GM12878 (cell line): ENCODE measurements around the gene INHBE. TPM values are rescaled to one million over a fixed set of nuclear protein-coding genes. Genes with fewer than 3 reads are reported as not detected.

Experiments
- ATAC-seq: fragments of 200-7000 bp; cut with Tn5 transposase; 3 replicates; pipeline ENCODE4 v1.9.1; 2020; ENCODE audit warnings: mild to moderate bottlenecking, moderate library complexity
- BruUV-seq: library from RNA; stranded (reverse); fragments of 400-500 nt; replicated peaks from 2 replicates; lab custom pipeline; 2021; lab: Mats Ljungman, UMichigan
- CTCF ChIA-PET: fragments of 300-600 bp; sonication (Branson Sonifier 250); formaldehyde crosslinking; extraction: SDS; loops from one replicate; lab custom pipeline; 2021; ENCODE audit warnings: inconsistent platforms; lab: Yijun Ruan, JAX
- POLR2A ChIA-PET: fragments of 350-600 bp; formaldehyde crosslinking; extraction: SDS; loops from one replicate; lab custom pipeline; 2021; ENCODE audit warnings: inconsistent platforms; lab: Charles Lee
- RAD21 ChIA-PET: fragments of 300-600 bp; sonication (Branson Sonifier 250); formaldehyde crosslinking; loops from one replicate; lab custom pipeline; 2023; ENCODE audit warnings: antibody characterized with exemption; ENCODE audit not compliant: unreplicated experiment; lab: Charles Lee
- SMC1A ChIA-PET: fragments of 300-600 bp; sonication (Branson Sonifier 250); formaldehyde crosslinking; loops from one replicate; lab custom pipeline; 2023; ENCODE audit not compliant: unreplicated experiment, uncharacterized antibody; lab: Charles Lee
- DNase-seq: peaks from one replicate; pipeline ENCODE4 v3.0.0-alpha.2; 2011; ENCODE audit warnings: low read depth, low spot score
- FAIRE-seq: peaks from 3 replicates; lab custom pipeline; 2011; peaks lifted over from hg19 to GRCh38; lab: Jason Lieb, UNC
- H2AFZ ChIP-seq: 2 replicates; pipeline ENCODE4 v1.6.0; 2011; ENCODE audit warnings: low read depth, low read length, control low read depth; ENCODE audit not compliant: control insufficient read depth
- H3K27ac ChIP-seq: 2 replicates; pipeline ENCODE4 v1.5.1; 2011; ENCODE audit warnings: control low read depth; ENCODE audit not compliant: control insufficient read depth, insufficient read depth
- H3K27me3 ChIP-seq, 2 experiments: replicated peaks in 1 of 2; 2 replicates each; pipeline versions ENCODE4 v1.6.0 to v1.6.1; 2011; ENCODE audit warnings: low read length in 1 of 2; ENCODE audit not compliant: control insufficient read depth in 2 of 2, insufficient read depth in 2 of 2
- H3K36me3 ChIP-seq, 2 experiments: 2 replicates each; pipeline ENCODE4 v1.5.1; 2011; ENCODE audit warnings: low read length in 1 of 2; ENCODE audit not compliant: control insufficient read depth in 2 of 2, insufficient read depth in 2 of 2
- H3K4me1 ChIP-seq: 2 replicates; pipeline ENCODE4 v1.6.1; 2011; ENCODE audit warnings: mild to moderate bottlenecking, low read length, moderate library complexity, mixed read lengths; ENCODE audit not compliant: control insufficient read depth, insufficient read depth
- H3K4me2 ChIP-seq: 2 replicates; pipeline ENCODE4 v1.6.0; 2011; ENCODE audit warnings: control low read depth; ENCODE audit not compliant: control insufficient read depth, insufficient read depth
- H3K4me3 ChIP-seq: fragments of 200-600 bp; sonication (generic); 2 replicates; pipeline ENCODE4 v1.5.1; 2016
- H3K79me2 ChIP-seq: 2 replicates; pipeline ENCODE4 v1.6.0; 2011; ENCODE audit warnings: low read length; ENCODE audit not compliant: control insufficient read depth, insufficient read depth
- H3K9ac ChIP-seq: 2 replicates; pipeline ENCODE4 v1.8.0; 2011; ENCODE audit warnings: low read length, control low read depth, mixed read lengths; ENCODE audit not compliant: control insufficient read depth, insufficient read depth
- H3K9me3 ChIP-seq: replicated peaks from 3 replicates; pipeline ENCODE4 v1.5.1; 2011; ENCODE audit warnings: mild to moderate bottlenecking, low read length; ENCODE audit not compliant: control insufficient read depth, insufficient read depth
- H4K20me1 ChIP-seq: 2 replicates; pipeline ENCODE4 v1.6.0; 2011; ENCODE audit not compliant: control insufficient read depth, insufficient read depth
- GABPA ChIP-seq: IDR thresholded peaks from 2 replicates; pipeline ENCODE4 v1.6.1; 2014; ENCODE audit warnings: antibody characterized with exemption, low read depth, mild to moderate bottlenecking, inconsistent platforms
- IKZF1 ChIP-seq: fragments of 450-650 bp; conservative IDR thresholded peaks from 2 replicates; pipeline ENCODE4 v1.6.1; 2017; ENCODE audit warnings: antibody characterized with exemption, mild to moderate bottlenecking
- IRF3 ChIP-seq: fragments of 450-650 bp; IDR thresholded peaks from 2 replicates; pipeline ENCODE4 v1.6.1; 2014; ENCODE audit warnings: mild to moderate bottlenecking
- MLLT1 ChIP-seq: fragments of 450-650 bp; IDR thresholded peaks from 2 replicates; pipeline ENCODE4 v1.6.1; 2016; ENCODE audit warnings: mild to moderate bottlenecking
- MTA2 ChIP-seq: fragments of 450-650 bp; IDR thresholded peaks from 2 replicates; pipeline ENCODE4 v1.6.1; 2016; ENCODE audit warnings: low read depth, mild to moderate bottlenecking, moderate library complexity
- NFYA ChIP-seq: IDR thresholded peaks from 2 replicates; pipeline ENCODE4 v1.6.1; 2011; ENCODE audit warnings: low read depth, mild to moderate bottlenecking, low read length, improper control_type of control experiment, borderline replicate concordance
- NR2F1 ChIP-seq: fragments of 450-650 bp; conservative IDR thresholded peaks from 2 replicates; pipeline ENCODE4 v1.6.1; 2017; ENCODE audit warnings: mild to moderate bottlenecking
- PBX3 ChIP-seq: IDR thresholded peaks from 2 replicates; pipeline ENCODE4 v1.6.1; 2011; ENCODE audit warnings: mild to moderate bottlenecking, low read depth, low read length, moderate library complexity; ENCODE audit not compliant: insufficient replicate concordance
- POLR2AphosphoS2 ChIP-seq: IDR thresholded peaks from 2 replicates; pipeline ENCODE4 v1.6.1; 2011; ENCODE audit warnings: low read depth, mild to moderate bottlenecking, low read length, improper control_type of control experiment, moderate library complexity
- POLR2AphosphoS5 ChIP-seq: IDR thresholded peaks from 2 replicates; pipeline ENCODE4 v1.6.1; 2011; ENCODE audit warnings: mild to moderate bottlenecking, low read length, inconsistent platforms
- RAD21 ChIP-seq: IDR thresholded peaks from 2 replicates; pipeline ENCODE4 v1.6.1; 2011; ENCODE audit warnings: mild to moderate bottlenecking, low read depth, low read length, moderate library complexity; ENCODE audit not compliant: insufficient read depth
- SIX5 ChIP-seq: IDR thresholded peaks from 2 replicates; pipeline ENCODE4 v1.6.1; 2011; ENCODE audit warnings: mild to moderate bottlenecking, low read depth, low read length, moderate library complexity; ENCODE audit not compliant: severe bottlenecking
- TARDBP ChIP-seq: IDR thresholded peaks from 2 replicates; pipeline ENCODE4 v1.6.1; 2016; ENCODE audit warnings: borderline replicate concordance
- ZBED1 ChIP-seq: IDR thresholded peaks from 2 replicates; pipeline ENCODE4 v1.6.1; 2016; ENCODE audit warnings: borderline replicate concordance
- WGBS: methylation state at CpG from one replicate; pipeline ENCODE4 v1.1.6; 2016; ENCODE audit warnings: low lambda C conversion rate; ENCODE audit not compliant: insufficient replicate concordance, insufficient coverage; ENCODE audit errors: missing lambda C conversion rate; 5-methylcytosine and 5-hydroxymethylcytosine counted together
- in situ Hi-C: fragments of 300-500 bp; cut with MboI; formaldehyde crosslinking; loops from 9 replicates; pipeline ENCODE4 v1.14.3; 2018; ENCODE audit warnings: mixed read lengths
- intact Hi-C: fragments of 100-400 bp; cut with micrococcal nuclease; formaldehyde crosslinking; loops from one replicate; pipeline ENCODE4 v1.14.2; 2022; ENCODE audit not compliant: unreplicated experiment
- polyA plus RNA-seq, 11 experiments: library from polyadenylated mRNA; depleted of rRNA in 4 of 11; unstranded in 6 of 11; stranded (reverse) in 5 of 11; fragments of >200 nt; fragmentation: Nextera tagmentation in 4 of 11; fragmentation: Illumina TruSeq in 1 of 11; extraction: Ambion mirVana in 4 of 11; extraction: Trizol in 1 of 11; gene quantifications; 1 replicate in 1 of 11; 2 replicates in 10 of 11; pipeline versions ENCODE4 v1.2.1 to v1.2.3, GENCODE V29; 2011 to 2016; ENCODE audit warnings: inconsistent platforms in 2 of 11, missing spikeins in 2 of 11, low read depth in 1 of 11
- total RNA-seq, 4 experiments: library from RNA; depleted of rRNA in 3 of 4; stranded (reverse); fragments of >200 nt in 3 of 4; fragmentation: Illumina TruSeq in 1 of 4; extraction: Trizol in 1 of 4; gene quantifications; 2 replicates each; pipeline versions ENCODE4 v1.2.1 to v1.2.3, GENCODE V29; 2013 to 2021

INHBE gene
- total and polyA plus RNA-seq, 10 of the 15 experiments (the other 5 are each of a cell fraction or from before 2014, with no cell fraction given): 0.09 to 2.5 (median 0.37) TPM

DNA sequence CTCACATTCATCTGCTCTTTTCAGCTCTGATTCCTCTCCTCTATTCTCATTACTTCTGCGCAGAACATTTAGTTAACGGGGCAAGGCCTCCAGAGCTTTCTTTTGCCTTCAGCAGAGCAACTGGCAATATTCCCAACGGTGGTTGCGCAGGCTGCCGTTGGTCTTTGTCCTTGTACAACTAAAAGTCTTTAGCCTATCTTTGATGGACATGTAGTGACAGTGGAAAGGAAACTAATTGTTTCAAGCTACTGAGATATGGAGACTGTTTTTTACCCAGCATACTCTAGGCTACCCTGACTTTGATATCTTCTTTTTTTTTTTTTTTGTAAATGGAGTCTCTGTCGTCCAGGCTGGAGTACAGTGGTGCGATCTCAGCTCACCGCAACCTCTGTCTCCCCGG, 36.9 kb upstream of the INHBE start:
- H3K4me2 ChIP-seq: no peak overlapping the region
- ATAC-seq (no peak), DNase-seq (no peak), FAIRE-seq (no peak)
- no peak for TF ChIP-seq GABPA
- H3K36me3 ChIP-seq: peaks cover 0 to 7% of the 10 kb centered on the region in 2 experiments; a peak in 2 of 4 replicates
- in situ Hi-C loops: no loop called here
- no peaks in the 10 kb centered on the region; the same call in 1 of the 2 replicates for H3K4me1 ChIP-seq
- BruUV-seq: no TSS peak
- no peak overlapping the region for H3K4me3 ChIP-seq
- WGBS: 100% methylated on average over 6 of the region's 9 CpGs
- POLR2A ChIA-PET: interaction anchor here (0.8 kb wide), 1 partner anchor 12 kb away, joined by 3 read pairs; no protein-coding TSS in a partner anchor
- SMC1A ChIA-PET: interaction anchor here (0.6 to 1.1 kb wide), 4 partner anchors 9 to 77 kb away, joined by 3 to 5 read pairs (median 4); no protein-coding TSS in a partner anchor
- CTCF ChIA-PET: interaction anchor here (0.6 to 2.0 kb wide), 4 partner anchors 9 to 167 kb away, joined by 3 to 7 read pairs (median 4); partner anchors contain the start of gene STAC3
- intact Hi-C loops: no loop called here
- H3K9me3 ChIP-seq: no peaks in the 10 kb centered on the region
- RAD21 ChIA-PET: no interaction called here
- no peaks in the 10 kb centered on the region for H3K27me3 ChIP-seq
- H3K9ac ChIP-seq: no peak overlapping the region
- no peaks in the 10 kb centered on the region; the same call in none of the 2 replicates for H3K79me2 ChIP-seq
- H2AFZ ChIP-seq: no peak overlapping the region
- no peaks in the 10 kb centered on the region for H4K20me1 ChIP-seq
- H3K27ac ChIP-seq: no peak overlapping the region

DNA sequence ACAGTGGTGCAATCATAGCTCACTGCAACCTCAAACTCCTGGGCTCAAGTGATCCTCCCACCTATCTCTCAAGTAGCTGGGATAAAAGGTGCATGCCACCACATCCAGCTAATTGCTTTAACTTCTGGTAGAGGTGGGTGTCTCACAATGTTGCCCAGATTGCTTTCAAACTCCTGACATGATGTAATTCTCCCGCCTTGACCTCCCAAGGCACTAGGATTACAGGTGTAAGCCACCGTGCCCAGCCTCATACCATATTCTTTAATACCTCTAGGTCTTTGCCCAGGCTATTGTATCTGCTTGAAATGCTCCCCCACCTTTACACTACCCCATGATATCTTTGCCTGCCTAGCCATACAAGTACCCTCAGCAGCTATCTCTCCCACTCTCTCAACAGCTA, 35.6 kb upstream of the INHBE start:
- no peaks in the 10 kb centered on the region for H3K9me3 ChIP-seq
- DNase-seq: no peak
- no peaks in the 10 kb centered on the region for H4K20me1 ChIP-seq
- ChIA-PET RAD21 (interaction anchor here (0.6 to 1.0 kb wide), 2 partner anchors 33 to 40 kb away, joined by 3 to 4 read pairs; no protein-coding TSS in a partner anchor), CTCF (interaction anchor here (1.1 to 2.0 kb wide), 3 partner anchors 11 to 37 kb away, joined by 4 to 7 read pairs (median 4); no protein-coding TSS in a partner anchor), POLR2A (interaction anchor here (0.9 kb wide), 1 partner anchor 9 kb away, joined by 3 read pairs; no protein-coding TSS in a partner anchor), SMC1A (interaction anchor here (0.7 to 1.3 kb wide), 3 partner anchors 10 to 112 kb away, joined by 3 to 4 read pairs (median 3); no protein-coding TSS in a partner anchor)
- H3K79me2 ChIP-seq: no peaks in the 10 kb centered on the region; the same call in none of the 2 replicates
- no peak overlapping the region for H3K9ac ChIP-seq
- BruUV-seq: no TSS peak
- WGBS: 97% methylated on average over 2 of the region's 2 CpGs
- in situ Hi-C loops (no loop called here), intact Hi-C loops (no loop called here)
- ATAC-seq: no peak
- H3K27me3 ChIP-seq: no peaks in the 10 kb centered on the region
- no peak overlapping the region for H3K27ac ChIP-seq
- no peak overlapping the region for H2AFZ ChIP-seq
- H3K4me1 ChIP-seq: no peaks in the 10 kb centered on the region; the same call in 1 of the 2 replicates
- no peak for FAIRE-seq
- H3K4me2 ChIP-seq: no peak overlapping the region
- H3K4me3 ChIP-seq: no peak overlapping the region
- peaks cover 0 to 7% of the 10 kb centered on the region in 2 experiments; a peak in 2 of 4 replicates for H3K36me3 ChIP-seq
- TF ChIP-seq SIX5: no peak
- TF ChIP-seq TARDBP: no peak
- no peak for TF ChIP-seq PBX3
- no peak for TF ChIP-seq POLR2AphosphoS2
- TF ChIP-seq ZBED1: no peak
- TF ChIP-seq IRF3: no peak
- no peak for TF ChIP-seq NFYA
- TF ChIP-seq RAD21: no peak
- TF ChIP-seq MLLT1: no peak
- no peak for TF ChIP-seq MTA2
- TF ChIP-seq IKZF1: no peak
- TF ChIP-seq NR2F1: no peak
- no peak for TF ChIP-seq POLR2AphosphoS5
